Fibroblast of the conjunctiva (primary cell): ENCODE measurements around the gene EID3.
"Not testable (repeated sequence)": the region's sequence is repeated elsewhere in the genome, so short reads cannot be mapped to it uniquely, and the experiment has no call there.

ENCODE experiments used
- DNase-seq: peaks from one replicate; pipeline ENCODE4 v3.0.0-alpha.2; 2010; ENCODE audit warnings: low read depth

Gene EID3

DNA sequence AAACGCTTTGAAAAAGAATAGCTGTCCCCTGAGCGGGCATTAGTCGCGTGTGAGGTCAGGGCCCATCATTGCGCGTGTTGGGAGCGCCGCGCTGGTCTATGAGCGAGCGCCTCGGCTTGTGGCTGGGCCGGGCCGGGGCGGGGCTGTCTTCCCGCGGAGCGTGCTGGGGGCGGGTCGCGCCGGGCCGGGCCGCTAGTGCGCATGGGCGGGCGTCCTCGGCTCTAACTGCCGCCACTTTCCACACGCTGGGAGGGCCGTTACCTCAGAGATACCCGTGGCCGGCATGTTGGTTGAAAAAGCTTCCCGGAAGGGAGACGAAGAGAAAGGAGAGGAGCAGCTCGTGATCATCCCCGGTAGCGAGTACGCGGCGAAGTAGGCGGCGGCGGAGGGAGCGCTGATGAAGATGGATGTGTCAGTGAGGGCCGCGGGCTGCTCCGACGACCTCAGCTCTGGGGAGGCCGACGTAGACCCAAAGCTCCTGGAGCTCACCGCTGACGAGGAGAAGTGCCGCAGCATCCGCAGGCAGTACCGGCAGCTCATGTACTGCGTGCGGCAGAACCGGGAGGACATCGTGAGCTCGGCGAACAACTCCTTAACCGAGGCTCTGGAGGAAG is at the start of gene EID3:
TSS of gene EID3 (plus strand) at position 202 of the 614 bp plus-strand sequence. CDS start at position 398, 196 bp downstream.
- DNase-seq: peak; percentile 46

GRCh38 chr12:104257913-104258472 is 45.5 kb upstream of the EID3 start:
- no peak for DNase-seq

DNA sequence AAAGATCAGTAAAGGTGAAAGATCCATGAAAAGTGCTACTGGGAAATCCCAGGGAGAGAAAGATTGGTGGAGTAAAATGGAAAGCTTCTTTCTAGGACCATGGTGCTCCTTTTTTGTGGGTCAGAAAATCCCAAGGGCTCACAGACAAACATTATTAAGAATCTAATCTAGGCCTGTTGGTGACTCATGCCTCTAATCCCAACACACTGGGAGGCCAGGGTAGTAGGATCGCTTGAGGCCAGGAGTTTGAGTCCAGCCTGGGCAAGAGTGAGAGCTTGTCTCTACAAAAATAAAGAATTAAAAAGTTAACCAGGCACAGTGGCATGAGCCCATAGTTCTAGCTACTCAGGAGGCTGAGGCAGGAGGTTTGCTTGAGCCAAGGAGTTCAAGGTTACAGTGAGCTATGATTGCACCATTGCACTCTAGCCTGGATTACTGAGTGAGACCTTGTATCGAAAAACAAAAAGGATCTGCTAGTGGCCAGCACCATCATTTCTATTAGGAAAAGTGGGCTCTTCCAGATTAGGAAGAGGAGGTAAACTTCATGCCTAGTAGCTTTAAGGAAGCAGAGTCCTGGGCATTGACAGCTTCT is 45.0 kb upstream of the EID3 start:
- no peak for DNase-seq

GRCh38 chr12:104263026-104263425 is 40.5 kb upstream of the EID3 start:
- DNase-seq: no peak

DNA sequence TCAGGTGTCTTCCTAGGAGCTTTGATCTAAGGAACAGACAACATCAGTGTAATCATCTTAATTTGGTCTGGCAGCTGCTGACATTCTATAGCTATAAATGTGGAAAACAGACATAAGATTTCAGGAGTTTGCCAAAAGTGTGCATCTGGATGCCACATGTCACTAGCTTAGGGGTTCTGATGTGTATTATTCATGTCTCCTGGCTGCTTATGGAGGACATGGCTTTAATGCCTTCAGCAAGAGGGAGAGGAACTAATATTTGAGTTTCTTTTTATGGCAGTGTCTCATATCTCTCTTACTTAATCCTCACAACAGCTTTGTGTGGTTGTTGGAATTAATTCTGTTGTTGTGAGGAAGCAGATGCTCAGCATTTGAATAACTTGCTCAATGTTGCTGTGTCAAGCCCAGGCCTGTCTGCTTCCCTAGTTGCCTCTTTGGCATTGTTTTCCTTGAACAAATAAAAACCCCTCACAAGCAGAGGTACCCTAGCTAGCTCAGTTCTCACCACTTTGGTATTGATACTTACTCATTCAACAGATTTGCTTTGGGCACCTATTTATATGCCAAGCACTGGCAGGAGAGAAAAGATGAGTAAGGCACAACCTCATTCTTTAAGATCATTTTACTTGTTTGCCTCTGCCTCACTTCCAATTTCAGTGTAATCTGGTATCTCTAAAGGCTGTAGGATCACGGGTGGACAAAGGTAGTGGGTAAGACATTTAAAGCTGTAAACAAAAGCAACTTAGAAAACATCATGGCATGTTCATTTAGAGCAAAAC is 39.8 kb upstream of the EID3 start:
- DNase-seq: peak; percentile 75

DNA sequence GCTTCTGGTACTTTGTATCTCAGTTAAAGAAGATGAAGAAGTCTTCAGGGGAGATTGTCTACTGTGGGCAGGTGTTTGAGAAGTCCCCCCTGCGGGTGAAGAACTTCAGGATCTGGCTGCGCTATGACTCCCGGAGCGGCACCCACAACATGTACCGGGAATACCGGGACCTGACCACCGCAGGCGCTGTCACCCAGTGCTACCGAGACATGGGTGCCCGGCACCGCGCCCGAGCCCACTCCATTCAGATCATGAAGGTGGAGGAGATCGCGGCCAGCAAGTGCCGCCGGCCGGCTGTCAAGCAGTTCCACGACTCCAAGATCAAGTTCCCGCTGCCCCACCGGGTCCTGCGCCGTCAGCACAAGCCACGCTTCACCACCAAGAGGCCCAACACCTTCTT is 38.1 kb upstream of the EID3 start:
- DNase-seq: not testable (repeated sequence)

DNA sequence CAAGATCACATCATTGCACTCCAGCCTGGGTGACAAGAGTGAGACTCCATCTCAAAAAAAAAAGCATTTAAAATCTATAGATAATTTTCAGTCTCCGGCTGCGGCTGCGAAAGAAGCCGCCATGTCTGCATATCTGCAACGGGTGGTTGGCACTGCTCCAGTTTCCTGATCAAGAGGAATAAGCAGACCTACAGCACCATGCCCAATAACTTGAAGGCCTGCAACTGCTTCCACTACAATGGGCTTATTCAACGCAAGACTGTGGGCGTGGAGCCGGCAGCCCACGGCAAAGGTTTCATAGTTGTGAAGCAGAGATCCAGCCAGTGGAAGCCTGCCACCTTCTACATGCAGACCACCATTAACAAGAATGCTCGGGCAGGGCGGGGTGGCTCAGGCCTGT is 30.6 kb upstream of the EID3 start:
- no peak for DNase-seq

DNA sequence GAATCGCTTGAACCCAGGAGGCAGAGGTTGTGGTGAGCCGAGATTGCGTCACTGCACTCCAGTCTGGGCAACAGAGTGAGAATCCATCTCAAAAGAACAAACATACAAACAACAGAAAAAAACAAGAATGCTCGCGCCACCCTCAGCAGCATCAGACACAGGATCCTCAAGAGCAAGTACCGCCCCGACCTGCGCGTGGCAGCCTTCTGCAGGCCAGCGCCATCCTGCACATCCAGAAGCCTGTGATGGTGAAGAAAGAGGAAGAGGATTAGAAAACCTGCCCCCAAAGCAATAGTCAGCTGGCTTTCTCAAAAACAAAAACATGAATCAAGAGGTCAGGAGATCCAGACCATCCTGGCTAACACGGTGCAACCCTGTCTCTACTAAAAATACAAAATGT is 30.0 kb upstream of the EID3 start:
- no peak for DNase-seq

DNA sequence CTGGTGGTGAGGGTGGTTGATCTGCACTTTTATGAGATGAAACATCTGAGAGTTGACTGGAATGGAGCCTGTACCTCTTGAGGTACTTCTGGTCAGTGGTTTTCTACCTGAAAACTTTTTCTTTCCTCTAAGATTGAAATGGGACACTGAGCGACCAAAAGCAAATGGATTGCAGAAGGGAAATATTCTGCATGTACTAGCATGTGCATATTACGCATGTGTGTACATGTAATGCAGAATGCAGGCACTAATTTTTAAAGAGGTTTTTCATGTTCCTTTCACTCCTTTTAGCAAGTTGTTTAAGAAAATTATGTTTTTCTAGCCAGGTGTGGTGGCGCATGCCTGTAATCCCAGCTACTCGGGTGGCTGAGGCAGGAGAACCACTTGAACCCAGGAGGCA is 28.7 kb upstream of the EID3 start:
- no peak for DNase-seq

DNA sequence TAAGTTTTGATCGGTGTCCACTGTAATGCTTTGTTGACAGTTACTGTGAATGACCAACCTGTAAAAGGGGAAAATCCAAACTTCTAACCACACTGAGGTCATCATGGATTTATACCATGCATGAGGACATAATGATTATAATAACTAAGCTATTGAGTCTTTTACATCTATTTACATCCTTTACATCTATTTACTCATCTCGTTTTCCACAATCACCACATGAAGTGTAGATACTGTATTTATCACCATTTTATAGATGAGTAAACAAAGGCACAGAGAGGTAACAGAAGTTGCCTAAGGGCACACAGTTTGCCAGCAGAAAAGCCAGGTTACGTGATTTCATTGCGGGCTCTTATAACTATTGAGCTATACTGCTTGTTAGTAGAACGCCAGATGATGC is 27.9 kb upstream of the EID3 start:
- no peak for DNase-seq

DNA sequence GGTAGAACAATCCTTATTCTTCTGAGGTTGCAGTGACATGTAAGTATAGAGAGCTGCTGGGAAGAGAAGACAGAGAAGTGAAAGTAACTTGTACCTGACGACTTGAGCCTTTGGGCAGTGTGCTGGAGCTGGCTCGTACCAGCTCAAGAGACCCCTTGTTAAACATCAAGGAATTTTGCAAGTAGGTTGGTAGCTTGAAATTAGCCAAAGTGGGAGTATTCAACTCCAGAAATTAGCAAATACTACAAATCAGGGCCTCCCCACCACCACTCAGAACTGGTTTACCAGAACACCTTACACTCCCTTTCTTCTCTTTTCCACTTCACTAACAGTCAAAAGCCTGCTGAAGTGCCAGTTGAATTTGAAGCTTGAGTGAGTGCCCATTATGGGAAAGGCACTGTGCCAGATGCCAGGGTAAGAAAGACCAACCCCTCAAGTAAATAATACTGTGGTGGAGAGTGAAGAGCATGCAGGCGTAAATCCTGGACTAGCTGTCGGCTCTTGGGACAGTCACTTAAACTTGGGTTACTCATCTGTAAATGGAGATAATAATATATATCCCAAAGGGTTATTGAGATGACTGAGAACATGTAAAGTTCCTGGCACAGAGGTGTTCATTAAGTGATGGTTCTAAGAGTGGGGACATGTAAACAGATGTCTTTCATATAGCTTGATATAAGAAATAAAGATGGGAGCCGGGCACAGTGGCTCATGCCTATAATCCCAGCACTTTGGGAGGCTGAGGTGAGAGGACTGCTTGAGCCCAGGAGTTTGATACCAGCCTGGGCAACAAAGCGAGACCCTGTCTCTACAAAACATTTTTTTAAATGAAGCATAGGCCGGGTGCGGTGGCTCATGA is 27.0 kb upstream of the EID3 start:
- DNase-seq: no peak

- DNase-seq: no peak
Measured at GRCh38 chr12:104279164-104279563, 24.4 kb upstream of the EID3 start.

DNA sequence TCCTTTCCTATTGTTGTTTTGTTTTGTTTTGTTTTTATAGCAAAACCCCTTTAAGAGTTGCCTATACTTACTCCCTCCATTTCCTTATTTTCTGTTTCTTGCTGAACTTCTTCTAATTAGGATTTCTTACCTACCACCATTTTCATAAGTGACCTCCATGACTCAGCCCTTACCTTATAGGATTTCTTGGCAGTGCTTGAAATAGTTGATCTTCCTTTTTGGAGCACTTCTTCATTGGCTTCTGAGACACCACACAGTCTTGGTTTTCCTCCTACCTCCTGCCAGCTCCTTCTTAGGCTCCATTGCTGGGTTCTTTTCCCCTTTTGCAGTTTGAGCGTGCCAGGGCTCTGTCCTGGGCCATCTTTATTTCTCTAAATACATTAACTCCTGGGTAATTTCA is 23.4 kb upstream of the EID3 start:
- no peak for DNase-seq

DNA sequence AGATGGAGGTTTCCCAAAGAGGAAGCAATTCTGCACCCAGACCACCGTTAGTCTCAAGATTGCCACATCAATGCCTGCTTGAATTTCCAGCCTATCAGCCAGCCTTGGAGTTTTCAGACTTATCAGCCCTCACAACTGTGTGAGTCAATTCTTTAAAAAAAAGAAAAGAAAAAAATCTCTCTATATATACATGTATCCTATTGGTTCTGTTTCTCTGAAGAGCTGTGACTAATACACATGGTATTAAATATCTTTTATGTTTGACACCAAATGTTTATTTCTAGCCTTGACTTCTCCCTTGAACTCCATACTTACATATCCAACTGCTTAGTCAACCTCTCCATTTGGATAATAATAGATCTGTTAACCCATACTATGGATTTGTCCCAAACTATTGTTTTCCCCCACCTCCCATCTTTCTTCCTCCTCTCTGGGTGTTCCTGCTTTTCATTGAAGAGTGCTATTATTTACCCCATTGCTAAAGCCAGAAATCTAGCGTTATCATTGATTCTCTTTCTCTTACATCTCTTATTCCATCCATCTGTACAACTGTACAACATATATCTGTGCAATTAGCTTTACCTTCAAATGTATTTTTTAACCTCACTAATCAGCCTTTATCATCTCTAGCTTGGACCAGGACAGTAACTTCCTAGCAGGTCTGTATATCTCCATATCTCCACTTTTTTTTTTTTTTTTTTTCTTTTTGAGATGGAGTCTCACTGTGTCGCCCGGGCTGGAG is 22.7 kb upstream of the EID3 start:
- DNase-seq: peak; percentile 81

DNA sequence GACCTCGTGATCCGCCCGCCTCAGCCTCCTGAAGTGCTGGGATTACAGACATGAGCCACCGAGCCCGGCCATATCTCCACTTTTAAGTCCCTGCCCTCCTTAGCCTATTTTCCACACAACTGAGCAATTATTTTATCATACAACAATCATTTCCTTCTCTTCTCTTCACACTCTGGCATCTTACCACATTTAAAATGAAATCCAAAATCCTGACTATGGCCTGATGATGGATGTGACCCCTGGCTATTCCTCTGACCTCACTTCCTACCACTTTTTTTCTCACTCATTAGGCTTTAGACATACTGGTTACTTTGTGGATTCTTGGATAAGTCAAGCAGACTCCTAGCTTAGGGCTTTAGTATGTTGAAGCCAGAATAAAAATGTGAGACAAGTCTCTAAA is 21.9 kb upstream of the EID3 start:
- DNase-seq: no peak

GRCh38 chr12:104282109-104282508 is 21.4 kb upstream of the EID3 start:
- no peak for DNase-seq

GRCh38 chr12:104285740-104286515 is 17.6 kb upstream of the EID3 start:
- no peak for DNase-seq

DNA sequence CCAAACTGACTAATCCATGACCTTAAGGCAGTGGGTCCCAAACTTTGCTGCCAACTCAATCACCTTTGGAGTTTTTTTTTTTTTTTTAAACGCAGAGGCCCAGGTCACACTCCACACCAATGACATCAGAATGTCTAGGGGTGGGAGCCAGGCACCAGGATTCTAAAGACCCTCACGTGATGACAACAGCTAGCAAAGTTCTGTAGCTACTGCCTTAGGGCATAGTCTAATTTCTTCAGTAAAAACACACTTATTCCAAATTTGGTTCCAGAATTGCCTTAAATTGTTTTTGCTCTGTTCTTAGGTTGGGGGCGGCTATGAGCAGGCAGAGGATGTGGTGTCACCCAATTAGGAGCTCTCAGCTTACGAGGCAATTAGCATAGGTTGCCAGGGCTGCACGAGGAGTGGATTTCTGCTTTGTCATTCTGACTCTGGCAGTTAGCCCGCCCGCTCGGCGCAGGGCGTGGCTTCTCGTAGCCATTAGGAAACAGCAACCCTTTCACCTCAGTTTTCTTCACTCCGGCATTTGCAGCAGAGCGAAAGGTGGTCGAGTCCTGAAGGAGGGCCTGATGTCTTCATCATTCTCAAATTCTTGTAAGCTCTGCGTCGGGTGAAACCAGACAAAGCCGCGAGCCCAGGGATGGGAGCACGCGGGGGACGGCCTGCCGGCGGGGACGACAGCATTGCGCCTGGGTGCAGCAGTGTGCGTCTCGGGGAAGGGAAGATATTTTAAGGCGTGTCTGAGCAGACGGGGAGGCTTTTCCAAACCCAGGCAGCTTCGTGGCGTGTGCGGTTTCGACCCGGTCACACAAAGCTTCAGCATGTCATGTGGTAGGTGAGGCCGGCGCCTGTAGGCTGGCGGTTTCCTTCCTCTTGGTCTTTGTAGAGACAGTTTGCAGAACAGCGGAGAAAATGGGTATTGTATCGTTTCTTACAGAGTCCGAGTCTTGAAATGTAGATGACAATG is 16.7 kb upstream of the EID3 start:
- DNase-seq: peak; percentile 96

- DNase-seq: peak; percentile 65
Measured at GRCh38 chr12:104288635-104289274, 14.8 kb upstream of the EID3 start.
